ENCODE results near the gene NAXE.
"Not testable (repeated sequence)": the region's sequence is repeated elsewhere in the genome, so short reads cannot be mapped to it uniquely, and the experiment has no call there.

NAXE gene

DNA sequence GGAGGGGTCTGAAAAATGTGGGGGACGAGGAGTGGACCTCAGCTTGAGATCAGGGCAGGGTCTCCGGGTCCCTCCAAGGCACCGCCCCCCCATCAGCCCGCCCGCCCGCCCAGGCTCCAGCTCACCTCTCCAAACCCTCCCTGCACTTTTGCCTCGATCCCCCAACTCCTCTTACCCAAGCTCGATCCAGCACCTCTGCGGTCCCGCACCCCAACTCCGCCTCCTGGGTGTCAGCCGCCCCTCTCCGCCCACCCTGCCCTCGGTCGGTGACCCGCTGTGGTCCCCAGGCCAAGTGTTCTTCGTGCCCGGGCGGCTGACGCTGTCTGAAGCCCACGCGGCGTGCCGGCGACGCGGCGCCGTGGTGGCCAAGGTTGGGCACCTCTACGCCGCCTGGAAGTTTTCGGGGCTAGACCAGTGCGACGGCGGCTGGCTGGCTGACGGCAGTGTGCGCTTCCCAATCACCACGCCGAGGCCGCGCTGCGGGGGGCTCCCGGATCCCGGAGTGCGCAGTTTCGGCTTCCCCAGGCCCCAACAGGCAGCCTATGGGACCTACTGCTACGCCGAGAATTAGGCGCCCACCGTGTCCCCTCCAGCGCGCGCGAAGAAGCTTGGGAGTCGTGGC, 33.3 kb downstream of the NAXE start:
- DNase-seq: no peak

DNA sequence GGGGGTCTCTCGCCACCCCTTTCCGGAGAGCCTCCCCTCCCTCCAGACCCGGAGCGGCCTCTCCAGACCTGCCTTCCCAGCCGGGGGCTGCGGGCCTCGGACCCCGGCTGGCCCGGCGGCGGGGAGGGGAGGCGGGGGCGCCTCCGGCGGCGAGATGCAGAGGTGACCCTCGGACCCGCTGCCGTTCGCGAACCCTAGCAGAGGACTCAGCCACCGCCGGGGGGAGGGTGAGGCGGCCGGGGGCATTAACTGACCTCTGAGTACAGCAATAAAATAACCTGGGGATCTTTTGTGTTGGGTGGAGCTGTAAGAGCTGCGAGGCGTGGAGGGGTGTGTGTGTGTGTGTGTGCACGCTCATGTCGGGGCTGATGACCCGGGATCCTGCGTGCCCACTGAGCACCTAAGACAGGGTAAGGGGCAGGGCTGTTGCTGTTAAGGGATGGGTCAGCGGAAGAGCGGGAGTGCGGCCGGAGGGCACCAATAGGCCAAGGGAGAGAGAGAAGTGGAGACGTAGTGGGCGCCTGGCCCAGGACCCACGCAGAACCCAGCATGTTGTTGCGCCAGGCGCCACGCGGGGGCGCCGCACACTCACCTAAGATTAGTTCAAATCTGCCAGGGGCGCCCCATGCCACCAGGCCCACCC, 34.0 kb downstream of the NAXE start:
- DNase-seq: peak; percentile 24 to 51

DNA sequence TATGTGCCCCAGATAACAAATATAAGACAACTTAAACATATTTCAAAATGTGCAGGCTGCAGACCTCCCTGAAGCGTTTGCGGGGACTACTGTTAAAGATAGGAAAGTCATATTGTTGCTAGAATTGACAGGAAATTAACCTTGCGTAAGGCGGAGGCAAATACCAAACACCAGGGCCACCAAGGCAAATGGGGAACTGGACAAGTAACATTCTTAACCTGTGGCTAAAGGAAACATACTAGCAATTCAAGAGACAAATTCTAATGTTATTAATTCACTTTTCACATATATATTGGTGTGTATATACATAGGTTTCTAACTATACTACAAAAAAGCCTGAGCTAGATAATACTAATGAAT, 34.5 kb downstream of the NAXE start:
- DNase-seq: no peak

DNA sequence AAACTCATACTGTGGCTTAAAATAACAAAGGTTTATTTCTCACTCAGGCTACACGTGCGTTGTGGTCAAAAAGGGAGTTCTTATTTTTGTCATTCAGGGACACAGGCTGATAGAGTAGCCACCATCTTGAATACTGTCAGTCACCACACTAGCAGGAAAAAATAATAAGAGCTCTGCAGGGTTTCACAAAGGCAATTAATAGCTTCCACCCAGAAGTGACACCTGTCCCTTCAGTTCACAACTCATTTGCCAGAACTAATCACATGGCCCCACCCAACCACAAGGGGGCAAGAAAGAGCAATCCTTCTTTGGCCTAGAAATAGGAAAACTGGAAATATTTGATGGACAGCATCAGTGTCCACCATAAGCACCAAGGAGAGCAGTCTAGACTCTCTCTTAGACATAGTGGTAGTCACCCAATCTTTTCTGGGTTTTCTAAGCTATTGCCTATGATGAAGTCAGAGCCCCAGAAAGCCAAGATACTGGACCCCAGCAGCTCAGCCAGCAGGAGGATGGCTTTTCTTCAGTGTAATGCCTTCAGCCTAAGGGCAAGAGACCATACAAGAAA, 35.8 kb downstream of the NAXE start:
- DNase-seq: peak in 1 of 2 donors; percentile 18

DNA sequence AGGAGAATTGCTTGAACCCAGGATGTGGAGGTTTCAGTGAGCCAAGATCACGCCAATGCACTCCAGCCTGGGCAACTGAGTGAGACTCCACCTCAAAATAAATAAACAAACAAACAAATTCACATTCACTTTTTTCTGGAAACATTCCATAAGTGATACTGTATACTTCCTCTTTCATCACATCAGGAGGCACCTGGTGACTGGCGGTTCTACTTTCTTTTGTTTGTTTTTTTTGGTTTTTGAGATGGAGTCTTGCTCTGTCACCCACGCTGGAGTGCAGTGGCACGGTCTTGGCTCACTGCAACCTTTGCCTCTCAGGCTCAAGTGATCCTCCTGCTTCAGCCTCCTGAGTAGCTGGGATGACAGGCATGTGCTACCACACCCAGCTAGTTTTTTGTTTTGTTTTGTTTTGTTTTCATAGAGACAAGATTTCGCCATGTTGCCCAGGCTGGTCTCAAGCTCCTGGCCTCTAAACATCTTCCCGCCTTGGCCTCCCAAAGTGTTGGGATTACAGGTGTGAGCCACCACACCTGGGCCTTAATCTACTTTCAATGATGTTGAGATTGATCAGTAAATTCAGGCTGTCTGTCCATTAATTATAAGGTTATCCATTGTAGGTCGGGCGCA, 38.4 kb downstream of the NAXE start:
- DNase-seq: no peak

DNA sequence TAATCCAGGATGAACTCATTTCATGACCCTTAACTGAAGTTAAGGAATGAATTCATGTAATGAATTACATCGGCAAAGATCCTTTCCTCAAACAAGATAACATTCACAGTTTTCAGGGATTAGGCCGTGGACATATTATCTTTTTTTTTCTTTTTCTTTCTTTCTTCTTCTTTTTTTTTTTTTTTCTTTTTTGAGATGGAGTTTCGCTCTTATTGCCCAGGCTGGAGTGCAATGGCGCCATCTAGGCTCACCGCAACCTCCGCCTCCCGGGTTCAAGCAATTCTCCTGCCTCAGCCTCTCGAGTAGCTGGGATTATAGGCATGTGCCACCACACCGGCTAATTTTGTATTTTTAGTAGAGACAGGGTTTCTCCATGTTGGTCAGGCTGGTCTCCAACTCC, 39.6 kb downstream of the NAXE start:
- not testable (repeated sequence) for DNase-seq

DNA sequence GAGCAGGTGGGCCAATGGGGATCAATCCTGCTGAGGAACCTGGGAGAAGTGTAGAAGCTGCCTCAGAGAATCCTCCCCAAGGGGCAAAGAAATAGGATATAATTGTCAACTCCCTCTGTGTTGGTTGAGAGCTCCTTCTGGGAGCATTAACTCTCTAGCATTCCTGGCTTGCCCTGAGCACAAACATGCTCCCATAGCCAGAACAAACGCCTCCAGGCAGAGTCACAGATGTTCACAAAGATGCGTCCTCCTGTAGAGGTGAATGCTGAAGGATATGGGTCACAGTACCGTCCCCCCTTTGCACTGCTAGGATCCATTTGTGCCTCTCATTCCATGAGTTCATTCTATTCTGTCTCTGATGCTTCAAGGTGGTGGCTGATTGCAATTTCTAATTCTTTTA, 40.8 kb downstream of the NAXE start:
- no peak for DNase-seq

DNA sequence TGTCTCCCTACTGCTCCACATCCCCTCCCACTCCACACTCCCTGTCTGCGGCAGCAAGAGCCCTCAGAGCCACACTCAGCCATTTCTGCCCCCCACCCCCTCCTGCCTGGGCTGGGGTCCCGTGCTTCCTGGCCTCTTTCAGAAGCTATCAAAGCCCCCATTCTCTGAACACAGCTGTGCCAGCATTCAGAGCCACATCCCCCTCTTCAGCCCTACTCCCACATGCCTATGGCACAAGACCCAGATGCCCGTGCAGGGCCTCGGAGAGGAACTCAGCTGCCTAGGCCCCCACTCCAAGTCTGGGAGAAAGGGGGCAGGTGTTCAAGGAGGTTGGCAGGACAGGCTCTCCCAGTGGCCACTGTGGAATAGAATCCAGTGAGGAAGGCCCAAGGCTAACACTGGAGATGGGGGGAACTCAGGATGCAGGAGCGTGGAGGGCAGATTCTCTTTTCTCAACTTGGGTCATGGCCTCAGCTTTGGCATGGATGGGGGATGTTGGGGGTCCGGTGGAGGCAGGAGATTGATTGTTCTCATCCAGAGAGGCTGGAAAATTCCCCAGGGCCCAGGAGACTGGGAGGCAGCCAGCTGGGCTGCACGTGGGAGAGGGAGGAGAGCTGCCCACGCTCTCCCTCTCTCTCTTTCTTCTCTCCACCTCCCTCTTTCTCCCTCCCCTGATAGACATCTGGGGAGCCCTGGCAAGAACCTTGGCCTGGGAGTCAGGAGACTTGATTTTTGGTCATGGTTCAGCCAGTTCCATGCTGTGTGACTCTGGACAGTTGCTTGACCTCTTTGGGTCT, 46.8 kb downstream of the NAXE start:
- peak; percentile 19 to 26 for DNase-seq

DNA sequence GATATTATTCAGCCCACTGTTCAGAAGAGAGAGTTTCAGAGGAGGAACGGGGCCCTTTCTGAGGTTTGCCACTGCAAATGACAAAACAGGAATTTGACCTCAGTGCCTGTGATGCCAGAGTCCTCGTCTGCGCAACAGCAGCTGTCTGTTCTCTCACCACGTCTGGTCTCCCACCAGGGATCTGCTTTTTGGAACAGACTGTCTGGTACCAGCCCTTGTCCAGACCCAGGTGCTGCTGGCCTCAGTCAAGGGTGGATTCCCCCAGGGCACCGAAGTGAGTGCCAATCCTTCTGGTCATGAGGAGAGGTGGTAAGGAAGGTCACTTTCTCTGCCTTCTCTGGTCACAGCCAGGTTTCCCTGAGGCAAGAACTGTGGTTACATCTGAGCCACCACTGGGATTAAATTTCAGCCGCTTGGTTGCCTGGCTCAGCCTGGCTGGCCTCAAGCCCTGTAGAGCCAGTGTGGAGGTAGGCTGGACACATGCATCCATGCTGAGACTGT, 48.1 kb downstream of the NAXE start:
- DNase-seq: no peak

DNA sequence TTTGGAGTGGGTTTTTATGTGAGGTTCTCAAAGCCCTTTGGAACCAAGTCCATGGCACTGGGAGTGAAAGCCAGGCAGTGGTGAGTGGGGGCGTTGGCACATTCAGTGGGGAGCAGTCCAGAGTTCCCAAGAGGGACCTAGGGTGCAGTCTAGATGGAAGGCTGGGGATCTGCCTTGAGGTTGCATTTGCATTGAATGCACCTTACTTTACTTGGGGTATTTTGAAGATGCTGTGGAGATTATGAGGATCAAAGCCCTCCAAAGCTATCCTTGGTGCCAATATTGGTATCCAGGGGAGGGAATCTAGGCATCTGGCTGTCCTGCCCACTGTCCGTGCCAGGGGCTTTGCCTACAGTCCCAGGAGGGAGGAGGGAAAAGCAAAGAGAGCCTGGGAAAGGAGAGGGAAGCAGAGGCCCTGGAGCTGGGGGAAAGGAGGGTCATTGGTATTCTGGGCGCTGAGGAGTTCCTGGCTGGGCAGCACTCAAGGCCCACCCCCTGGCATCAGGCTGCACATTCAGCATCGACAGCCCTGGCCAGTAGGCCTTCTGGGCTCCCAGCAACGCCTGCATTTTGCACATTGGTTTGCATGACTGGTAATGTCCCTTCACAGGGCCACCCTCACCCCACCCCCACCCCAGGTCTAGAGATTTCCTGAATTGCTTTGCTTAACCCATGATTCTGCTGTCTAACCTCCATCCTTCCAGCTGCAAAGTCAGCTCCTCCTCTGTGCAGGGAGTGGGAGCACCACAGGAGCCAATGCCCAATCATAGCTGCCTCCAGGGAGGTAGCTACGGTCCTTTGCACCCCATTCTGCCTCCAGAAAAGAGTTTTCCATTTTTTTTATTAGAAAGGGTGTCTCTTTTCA, 49.5 kb downstream of the NAXE start:
- peak; percentile 52 to 69 for DNase-seq

DNA sequence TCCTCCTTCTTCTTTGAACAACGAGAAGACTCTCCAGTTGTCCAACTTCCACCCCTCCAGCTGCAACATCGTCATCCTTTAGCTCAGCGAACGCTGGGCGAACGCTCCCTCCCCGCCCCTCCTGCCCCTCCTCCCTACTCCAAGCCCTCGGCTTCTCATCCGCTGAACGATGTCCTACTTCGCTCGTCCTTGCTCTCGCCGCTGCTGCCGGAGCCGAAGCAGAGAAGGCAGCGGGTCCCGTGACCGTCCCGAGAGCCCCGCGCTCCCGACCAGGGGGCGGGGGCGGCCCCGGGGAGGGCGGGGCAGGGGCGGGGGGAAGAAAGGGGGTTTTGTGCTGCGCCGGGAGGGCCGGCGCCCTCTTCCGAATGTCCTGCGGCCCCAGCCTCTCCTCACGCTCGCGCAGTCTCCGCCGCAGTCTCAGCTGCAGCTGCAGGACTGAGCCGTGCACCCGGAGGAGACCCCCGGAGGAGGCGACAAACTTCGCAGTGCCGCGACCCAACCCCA, 50.2 kb downstream of the NAXE start, which contains the start of gene BCAN:
BCAN (plus strand) TSS at position 357 of the 504 bp plus-strand sequence. CDS start 3,938 bp downstream, outside the sequence.
- DNase-seq: peak; percentile 63 to 65

DNA sequence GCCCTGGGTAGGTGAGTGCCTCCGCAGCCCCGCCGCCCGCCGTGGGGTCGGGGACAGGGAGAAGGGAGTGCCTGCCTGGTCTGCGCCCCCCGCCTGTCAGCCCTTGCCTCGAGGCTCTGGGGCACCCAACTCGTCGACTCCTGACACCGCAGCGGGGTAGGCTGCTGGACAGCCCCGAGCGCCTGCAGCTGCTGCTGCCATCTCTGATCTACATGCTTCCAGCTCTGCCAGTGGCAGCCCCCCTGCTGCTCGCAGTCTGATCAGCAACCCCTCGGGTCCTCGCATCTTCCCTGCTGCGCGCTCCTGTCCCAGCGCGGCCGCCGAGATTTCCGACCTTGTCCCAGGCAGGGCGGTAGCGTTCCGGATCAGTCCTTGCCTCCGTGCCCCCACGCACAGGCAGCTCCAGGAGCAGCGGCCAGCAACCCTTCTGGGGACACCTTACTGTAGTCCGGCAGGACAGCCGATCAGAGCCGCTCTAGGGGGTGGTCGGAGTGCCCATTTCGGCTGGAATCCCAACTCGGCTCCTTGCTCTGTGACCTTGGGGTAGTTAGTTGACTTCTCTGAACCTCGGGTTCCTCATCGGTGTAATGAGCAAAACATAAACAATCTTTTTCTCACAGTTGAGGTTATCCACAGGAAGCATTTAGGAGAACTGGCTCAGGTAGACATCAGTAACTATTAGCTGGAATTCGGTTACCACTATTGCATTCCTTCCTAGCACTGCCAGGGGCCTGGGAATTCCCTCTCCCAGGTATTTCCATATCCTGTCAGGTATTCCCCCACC, 50.9 kb downstream of the NAXE start:
- DNase-seq: no peak

DNA sequence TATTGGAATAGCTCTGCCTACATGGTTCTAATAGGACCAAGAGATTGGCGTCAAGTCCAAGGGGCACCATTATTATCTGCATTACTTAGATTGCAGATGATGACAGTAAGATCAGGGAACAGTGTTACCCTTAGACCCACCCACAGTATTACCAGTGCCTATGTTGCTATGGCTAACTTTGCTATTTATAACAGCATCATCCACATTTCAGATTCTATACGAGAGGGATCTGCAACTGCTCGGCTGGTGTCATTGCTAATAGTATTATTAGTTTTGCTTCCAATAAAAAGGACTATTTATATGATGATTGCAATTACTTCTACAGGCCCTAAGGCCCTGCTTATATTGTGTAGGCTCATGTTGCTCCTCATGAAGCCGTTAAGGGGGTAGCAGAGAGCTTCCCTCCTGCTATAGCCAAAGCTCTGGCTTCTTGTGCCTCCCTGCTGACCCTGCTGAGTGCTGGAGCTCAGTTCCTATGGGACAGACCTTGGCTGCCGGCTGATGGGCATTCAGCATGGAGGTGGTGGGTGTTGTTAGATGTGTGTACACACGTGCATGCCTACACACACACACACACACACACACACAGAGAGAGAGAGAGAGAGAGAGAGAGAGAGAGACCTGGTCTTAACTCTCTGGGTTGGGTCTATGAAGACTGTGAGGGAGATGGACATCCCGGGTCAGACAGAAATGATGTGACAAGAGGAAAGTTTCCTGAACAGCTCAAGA, 51.6 kb downstream of the NAXE start:
- DNase-seq: no peak

DNA sequence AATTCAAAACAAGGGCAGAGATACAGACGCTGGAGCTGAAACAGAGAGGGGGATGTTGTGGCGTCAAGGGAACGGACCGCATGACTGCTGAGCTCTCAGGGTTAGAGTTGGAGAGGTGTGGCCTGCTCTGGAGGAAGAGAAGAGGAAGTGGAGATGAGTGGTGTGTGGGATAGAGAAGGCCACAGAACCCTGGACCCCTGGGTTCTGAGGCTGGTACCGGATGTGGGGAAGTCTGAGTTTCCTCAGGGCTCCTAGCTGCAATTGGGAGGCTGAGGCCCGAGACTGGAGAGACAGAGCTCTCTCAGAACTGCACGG, 52.2 kb downstream of the NAXE start:
- no peak for DNase-seq

Measured in hippocampal formation (tissue), 2 donors.